Neutrophil (primary cell): ENCODE measurements around the gene WAC.
A peak's percentile ranks its signal among the peaks of the same experiment; 100 is the strongest.

Source experiments
- H3K27ac ChIP-seq: fragments of 200-600 bp; sonication (generic); 2 replicates; pipeline ENCODE4 v1.5.1; 2016; ENCODE audit warnings: mild to moderate bottlenecking, moderate library complexity
- H3K27me3 ChIP-seq: fragments of 200-600 bp; sonication (generic); 2 replicates; pipeline ENCODE4 v1.6.0; 2016; ENCODE audit warnings: mild to moderate bottlenecking
- H3K36me3 ChIP-seq: fragments of 200-600 bp; sonication (generic); 2 replicates; pipeline ENCODE4 v1.5.1; 2017
- H3K4me1 ChIP-seq, 2 experiments: fragments of 200-600 bp in 1 of 2; sonication (generic) in 1 of 2; 1 replicate in 1 of 2; 2 replicates in 1 of 2; pipeline versions ENCODE4 v1.5.1 to v1.6.1; 2013 to 2016; ENCODE audit warnings: low read depth in 1 of 2, low read length in 1 of 2, mild to moderate bottlenecking in 1 of 2, moderate library complexity in 1 of 2; ENCODE audit not compliant: control insufficient read depth in 1 of 2, insufficient read depth in 1 of 2
- H3K4me3 ChIP-seq, 2 experiments: fragments of 200-600 bp in 1 of 2; sonication (generic) in 1 of 2; 1 replicate in 1 of 2; 2 replicates in 1 of 2; pipeline ENCODE4 v1.5.1; 2013 to 2016; ENCODE audit warnings: low read depth in 1 of 2, low read length in 1 of 2, mild to moderate bottlenecking in 1 of 2, moderate library complexity in 1 of 2
- H3K9me3 ChIP-seq: fragments of 200-600 bp; sonication (generic); 2 replicates; pipeline ENCODE4 v1.5.1; 2016
- CTCF ChIP-seq: fragments of 200-600 bp; sonication (generic); IDR thresholded peaks from 2 replicates; pipeline ENCODE4 v1.5.1; 2016; ENCODE audit warnings: antibody characterized with exemption

Gene WAC

GRCh38 chr10:28668363-28669226 is 135.7 kb downstream of the WAC start:
- H3K27me3 ChIP-seq = peaks cover 99% of the 10 kb centered on the region
- peak overlapping the region in 1 of 2 experiments; percentile 32 for H3K4me3 ChIP-seq
- H3K27ac ChIP-seq = no peak overlapping the region

GRCh38 chr10:28669227-28670173 is 136.6 kb downstream of the WAC start:
- Histone ChIP-seq H3K4me3 (peak overlapping the region in 1 of 2 experiments; percentile 32), H3K9me3 (no peaks in the 10 kb centered on the region), H3K27me3 (peaks cover 100% of the 10 kb centered on the region), H3K4me1 (peaks cover 11 to 13% of the 10 kb centered on the region in 2 experiments), H3K27ac (no peak overlapping the region), H3K36me3 (no peaks in the 10 kb centered on the region)
- no peak for TF ChIP-seq CTCF

More at GRCh38 chr10:28668363-28669226, 135.7 kb downstream of the WAC start:
- H3K9me3 ChIP-seq = no peaks in the 10 kb centered on the region
- no peaks in the 10 kb centered on the region for H3K36me3 ChIP-seq
- peaks cover 13 to 14% of the 10 kb centered on the region in 2 experiments for H3K4me1 ChIP-seq
- no peak for TF ChIP-seq CTCF
